GM18867 (cell line): ENCODE data around the gene CCDC196.

Experiments used
- ATAC-seq: cut with Tn5 transposase; IDR thresholded peaks from one replicate; pipeline ENCODE4 v1.9.1; 2021; ENCODE audit warnings: mild to moderate bottlenecking, moderate library complexity; ENCODE audit not compliant: unreplicated experiment

CCDC196 gene, protein sequence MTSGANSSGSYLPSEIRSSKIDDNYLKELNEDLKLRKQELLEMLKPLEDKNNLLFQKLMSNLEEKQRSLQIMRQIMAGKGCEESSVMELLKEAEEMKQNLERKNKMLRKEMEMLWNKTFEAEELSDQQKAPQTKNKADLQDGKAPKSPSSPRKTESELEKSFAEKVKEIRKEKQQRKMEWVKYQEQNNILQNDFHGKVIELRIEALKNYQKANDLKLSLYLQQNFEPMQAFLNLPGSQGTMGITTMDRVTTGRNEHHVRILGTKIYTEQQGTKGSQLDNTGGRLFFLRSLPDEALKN

DNA sequence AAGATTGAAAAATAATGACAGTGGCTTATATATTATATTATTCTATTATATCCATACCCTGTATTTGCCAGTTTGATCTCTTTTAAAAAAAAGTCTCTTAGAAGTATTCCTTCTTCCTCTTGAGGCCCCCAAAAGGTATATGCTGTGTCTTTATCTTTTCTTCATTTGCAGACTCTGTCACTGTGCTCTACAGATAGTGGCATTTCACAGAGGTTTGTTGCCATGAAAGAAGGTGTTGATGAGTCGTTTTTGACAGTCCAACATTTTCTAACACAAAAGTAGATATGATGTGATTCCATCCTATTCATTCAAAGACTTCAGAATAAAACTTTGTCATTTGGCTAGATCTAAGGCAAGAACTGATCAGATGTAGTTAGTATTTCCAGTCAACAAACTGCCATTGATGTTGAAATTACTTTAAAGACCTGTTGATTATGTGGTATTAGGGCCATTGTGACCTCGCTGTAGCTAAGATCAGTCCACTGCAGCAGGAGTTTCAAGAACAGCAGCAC, at the start of gene CCDC196:
CCDC196 (plus strand) TSS at position 462 of the 512 bp plus-strand sequence. CDS start 132 bp downstream, outside the sequence.
- no peak for ATAC-seq

DNA sequence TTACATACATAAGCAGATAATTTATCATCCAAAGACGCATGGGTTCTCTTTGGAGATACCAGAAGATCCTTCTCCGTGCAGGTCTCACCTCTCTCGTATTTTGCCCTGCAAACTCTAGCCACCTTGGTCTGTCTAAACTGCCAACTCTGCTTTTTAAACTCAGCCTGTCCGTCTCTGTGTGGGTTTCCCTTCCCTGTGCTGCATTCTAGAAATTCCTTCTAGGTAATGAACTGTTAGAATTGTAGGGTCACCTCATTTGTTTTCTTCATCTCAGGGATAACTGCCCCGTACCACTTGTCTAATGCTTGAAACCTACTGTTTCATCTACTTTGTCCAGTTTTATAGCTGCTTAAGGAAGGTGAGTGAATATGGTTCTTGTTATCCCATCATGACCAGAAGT, 45.4 kb upstream of the CCDC196 start:
- ATAC-seq, result no peak

DNA sequence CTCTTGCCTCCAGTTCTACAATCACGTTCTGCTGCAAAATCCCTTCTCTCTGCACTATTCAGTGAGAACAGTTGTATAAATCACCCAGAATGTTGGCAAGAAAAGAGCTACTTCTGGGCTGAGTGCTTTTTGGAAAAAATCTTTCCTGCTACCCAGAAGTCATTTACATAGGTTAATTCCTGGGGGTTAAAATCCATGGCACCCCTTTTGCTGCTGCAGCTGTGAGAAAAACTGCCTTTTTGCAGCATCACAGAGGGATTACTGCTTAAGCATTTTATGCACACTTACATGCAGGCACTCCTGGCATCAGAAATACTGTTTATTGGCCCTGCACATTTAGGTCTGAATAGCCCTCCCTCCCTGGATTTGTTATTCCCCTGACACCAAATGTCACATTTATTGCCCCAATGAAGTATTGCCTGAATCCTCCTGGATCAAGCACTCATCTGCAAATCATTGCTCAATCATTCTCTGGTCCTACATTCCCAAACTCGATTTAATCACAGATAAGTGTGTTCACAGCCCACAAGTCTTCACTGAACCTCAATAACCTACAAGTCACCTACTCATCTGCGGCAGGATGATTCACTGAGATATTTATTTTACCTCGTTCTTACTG, 43.1 kb upstream of the CCDC196 start:
- ATAC-seq, result no peak

DNA sequence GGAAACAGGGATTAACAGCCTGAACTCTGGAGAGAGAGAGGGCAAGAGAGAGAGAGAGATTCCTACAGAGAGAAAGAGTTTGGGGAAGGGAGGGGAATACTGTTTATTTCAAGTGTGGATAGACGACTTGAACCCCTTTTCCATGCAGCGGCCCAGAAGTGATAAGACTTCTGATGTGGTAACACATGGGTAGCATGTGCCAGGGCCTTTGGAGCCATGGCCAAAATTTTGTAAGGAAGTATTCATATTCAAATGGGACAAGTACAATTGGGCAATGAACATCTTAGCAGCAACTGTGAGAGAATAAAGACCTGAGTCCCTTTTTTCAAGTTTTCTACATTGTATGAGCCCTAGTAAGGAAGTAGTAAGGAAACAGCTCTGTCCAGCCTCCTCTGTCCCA, 42.4 kb upstream of the CCDC196 start:
- no peak for ATAC-seq

DNA sequence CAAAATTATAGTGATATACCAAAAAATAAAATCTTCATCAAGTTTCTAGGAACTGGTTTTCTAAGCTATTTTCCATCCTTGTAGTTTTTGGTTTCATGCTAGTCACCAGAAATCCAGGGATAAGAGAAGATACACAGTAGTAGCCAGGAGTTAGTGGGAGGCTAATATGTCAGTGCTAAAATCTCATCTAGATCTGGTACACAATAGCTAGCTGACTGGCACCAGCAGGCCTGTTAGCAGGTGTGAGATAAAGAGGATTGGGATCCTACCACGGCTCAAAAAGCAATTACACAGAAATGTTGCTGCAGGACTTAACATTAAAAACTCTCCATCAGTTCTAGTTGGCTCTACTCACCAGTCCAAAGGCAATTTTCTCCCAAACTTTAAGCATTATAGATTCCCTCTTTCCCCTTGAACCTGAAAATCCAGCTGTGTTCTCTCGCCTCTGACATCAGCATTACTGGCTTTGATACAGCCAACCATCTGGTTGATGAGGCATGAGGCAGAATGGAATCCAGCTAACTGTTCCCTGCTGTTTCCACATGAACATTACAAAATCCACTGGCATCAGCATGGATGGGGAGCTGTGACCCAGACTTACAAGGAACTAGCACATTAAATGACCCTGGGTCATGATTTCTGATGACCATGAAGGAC, 41.8 kb upstream of the CCDC196 start:
- no peak for ATAC-seq

DNA sequence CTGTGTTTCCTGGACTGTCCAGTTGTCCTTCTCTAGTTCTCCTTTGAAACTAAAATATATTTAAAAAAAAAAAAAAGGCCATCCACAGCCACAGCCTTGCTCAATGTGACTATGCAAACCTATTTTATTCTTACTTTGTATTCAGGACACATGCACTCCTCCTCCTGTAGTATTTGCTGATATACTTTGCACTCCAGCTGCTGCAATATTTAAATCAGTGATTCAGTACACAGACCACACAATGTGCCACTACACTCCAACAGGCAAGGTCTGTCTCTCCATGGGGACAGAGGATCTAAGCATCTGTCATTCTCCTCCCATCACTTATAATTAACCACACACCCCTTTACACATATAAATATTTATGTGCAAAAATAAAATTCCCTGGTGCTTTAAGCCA, 40.2 kb upstream of the CCDC196 start:
- no peak for ATAC-seq

DNA sequence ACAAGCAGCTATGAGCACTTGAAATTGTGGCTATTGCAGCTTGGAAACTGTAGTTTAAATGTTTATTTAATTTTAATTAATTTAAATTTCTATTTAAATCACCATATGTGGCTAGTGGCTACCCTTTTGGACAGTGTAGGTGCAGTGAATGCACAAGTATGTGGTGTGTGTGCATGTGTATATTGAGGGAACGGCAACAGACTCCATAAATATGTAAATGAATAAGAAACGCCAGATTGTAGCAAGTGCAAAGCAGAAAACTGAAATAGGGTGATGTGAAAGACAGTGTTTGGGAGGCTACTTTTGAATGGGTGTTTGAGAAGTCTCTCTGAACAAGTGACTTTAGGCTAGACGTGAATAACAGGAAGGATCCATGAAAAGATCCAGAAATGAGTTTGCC, 32.7 kb upstream of the CCDC196 start:
- ATAC-seq, result no peak

DNA sequence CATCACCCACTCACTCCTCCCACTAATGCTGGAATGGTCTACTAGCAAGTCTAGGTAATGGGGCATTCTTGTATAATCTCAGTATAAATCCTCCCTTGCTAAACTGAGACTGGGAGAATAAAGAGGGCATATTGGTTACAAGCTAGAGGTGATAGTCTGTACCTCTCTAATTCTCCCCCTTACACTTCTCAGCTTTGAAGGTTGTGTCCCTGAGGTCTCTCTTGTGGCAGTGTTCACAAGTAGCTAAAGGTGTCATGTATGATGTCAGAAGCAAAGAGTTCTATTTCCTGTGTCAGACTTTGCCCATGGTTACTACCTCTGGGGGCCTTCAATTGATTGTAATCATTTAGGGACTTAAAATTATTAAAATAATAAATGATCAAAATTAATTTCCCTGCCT, 26.6 kb upstream of the CCDC196 start:
- ATAC-seq, result no peak

DNA sequence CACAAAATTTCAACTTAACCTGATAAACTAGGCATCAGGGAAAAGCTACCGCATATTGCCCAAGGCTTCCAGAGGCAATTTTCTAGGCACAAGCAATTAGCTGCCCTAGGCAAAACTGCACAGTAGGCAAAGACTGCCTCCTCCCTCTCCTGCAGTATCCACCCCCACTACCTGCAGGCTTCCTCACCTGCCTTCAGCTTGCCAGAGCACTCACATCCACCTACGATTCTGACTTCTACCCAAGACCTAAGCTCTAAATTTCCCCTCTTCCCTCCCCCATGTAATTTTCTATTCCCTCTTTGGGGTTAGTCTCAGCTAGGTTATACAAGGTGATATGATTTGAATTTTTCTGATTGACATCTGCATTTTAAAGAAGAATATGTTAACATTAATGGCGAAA, 21.9 kb upstream of the CCDC196 start:
- no peak for ATAC-seq

DNA sequence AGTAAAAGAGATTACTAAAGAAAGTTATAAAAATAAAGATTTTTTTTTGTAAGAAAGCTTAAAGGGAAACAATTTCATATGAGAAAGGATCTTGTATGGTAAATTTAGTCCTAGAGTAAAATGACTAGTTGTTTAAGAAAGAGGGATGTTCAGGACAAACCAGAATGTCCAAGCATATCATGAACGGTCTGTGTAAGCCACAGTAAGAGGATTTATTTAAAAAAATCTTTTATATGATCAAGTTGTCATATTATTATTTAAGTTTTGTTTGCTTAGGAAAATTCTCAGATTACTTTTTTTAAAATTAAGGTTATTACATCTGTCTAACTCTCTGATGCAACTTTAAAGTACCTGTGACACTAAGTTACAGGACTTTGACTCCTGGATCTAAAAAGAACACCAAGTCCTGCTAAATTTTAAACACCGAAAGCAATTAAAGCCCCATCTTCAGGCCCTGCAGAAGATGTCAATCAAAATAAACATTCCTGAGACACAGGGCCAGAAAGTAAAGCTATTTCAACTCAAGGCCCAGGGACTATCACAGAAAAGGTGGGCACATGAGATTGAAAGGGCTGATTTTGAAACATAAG, 17.3 kb upstream of the CCDC196 start:
- ATAC-seq, result no peak

DNA sequence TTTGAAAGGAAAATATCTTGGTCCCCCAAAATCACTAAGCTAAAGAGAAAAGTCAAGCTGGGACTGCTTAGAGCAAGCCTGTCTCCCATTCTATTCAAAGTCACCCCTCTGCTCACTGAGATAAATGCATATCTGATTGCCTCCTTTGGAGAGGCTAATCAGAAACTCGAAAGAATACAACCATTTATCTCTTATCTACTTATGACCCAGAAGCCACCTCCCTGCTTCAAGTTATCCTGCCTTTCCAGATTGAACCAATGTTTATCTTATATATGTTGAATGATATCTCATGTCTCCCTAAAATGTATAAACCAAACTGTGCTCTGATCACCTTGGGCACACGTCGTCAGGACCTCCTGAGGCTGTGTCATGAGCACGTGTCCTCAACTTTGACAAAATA, 14.6 kb upstream of the CCDC196 start:
- no peak for ATAC-seq

DNA sequence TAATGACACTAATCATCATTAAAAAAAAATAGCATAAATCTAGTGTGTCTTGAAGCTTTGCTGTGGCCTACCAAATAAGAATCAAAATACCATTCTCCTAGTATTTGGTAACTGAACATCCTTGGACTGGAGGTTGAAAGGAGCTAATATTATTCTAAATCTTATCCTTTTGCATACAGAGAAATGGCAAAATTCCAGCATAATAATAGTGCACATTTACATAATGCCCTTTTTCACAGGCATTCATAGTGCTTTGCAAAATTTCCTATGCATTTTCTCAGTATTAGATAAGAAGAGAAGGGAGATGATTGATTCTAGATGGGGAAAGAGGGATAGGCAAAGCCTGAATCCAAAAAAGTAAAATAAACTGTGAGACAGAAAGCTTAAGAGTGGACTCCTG, 13.9 kb upstream of the CCDC196 start:
- no peak for ATAC-seq

DNA sequence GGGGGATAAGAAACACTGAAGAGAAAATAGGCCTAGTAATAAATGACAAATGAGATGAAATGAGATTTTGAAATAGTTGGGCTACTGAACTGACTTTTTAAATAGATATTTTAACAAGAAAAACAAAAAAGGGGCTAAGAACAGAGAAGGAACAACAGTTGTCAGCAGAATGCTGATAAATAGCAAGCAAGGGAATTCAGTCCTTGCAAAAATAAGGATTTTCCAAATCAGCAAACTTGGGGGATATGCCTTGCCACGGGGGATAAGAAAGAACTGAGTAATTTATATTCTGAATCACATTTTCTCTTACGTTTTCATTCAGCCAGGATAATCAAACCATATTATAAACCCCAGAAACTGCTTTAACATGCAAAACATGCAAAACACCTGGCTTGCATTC, 12.9 kb upstream of the CCDC196 start:
- ATAC-seq, result no peak

DNA sequence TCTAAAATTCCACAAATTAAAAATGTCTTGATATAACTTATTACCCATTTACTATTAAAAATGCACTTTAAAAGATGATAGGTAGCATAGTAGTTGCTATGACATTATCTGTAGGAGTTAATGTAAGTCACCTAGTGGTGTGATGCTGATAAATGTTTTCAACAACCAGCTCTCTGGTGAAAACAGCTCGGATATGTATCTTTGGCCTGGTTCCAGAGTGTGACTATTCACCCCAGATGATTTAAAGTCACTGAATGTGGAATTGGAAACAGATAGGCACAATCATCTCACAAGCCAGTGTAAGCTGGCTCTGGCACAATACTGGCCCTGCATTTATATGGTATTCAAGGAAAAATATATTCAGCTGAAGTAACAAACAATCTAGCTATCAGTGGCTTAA, 9.2 kb upstream of the CCDC196 start:
- no peak for ATAC-seq

DNA sequence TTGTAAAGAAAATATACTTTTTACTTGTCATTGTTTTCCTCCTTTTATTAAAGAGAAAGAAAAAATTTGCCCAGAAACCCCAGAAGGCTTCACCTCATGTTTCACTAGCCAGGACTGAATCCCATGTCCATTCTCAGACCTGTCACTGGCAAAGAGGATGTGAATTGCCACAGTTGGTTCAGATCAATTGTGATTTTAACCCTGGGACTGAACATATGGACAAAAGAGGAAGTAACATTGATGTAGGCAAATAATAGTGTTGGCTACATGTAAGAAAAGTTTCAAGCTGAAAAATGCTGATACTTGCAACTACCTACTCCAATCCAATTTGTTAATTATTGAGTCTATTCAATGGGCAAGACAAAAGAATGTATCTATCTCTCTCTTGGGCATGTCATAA, 8.6 kb upstream of the CCDC196 start:
- no peak for ATAC-seq

DNA sequence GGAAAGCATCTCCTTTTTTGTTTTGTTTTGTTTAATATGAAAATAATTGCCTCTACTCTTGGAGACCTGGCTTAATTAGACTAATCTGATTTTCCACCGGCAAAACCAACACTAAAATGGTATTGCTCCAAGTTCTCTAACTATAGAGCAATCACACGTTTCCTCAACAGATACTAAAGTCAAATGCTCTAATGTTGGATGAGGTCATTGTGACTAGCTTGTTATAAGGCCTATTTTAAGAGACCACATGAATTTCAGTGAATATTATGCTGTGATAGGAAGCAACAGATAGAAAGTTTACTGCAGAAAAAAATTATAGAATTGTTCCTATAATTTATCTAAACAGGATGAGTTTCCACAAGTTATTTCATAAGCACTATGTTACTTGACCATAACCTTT, 3.3 kb upstream of the CCDC196 start:
- ATAC-seq, result no peak

DNA sequence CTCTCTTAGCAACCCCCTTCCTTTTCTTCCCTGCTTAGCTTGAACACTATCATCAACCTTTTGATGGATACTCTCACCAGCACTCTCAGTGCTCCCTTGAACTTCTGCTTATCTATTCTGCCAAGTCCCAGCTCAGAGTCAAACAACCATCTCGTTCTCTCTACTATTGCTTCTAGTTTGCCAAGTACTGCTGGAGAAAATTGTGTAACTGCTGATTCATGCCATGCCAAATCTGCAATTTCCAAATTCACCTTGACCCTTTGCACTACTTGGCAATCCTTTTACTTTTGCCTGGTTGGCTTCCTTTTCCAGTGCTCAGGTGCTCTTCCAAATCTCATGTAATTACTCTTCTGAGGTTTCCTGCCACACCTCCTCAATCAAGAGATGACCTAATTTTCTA, 2.8 kb upstream of the CCDC196 start:
- ATAC-seq, result no peak

DNA sequence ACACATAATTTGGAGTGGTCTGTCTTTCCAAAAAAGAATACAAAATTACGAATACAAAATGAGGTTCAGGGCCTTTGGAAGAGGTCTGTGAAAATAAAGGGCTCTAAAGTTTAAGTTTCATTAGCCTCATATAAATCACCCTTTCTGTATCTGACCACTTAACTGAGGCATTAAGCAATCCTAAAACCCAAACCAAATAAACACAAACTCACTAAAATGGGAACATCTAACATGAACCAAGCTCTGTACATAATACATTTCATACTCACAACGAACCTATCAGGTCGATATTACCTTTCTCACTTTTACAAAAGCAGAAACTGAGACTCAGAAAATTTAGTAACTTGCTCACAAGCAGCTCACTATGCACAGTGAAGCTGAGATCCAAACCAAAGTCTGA, 1.1 kb upstream of the CCDC196 start:
- ATAC-seq, result no peak

DNA sequence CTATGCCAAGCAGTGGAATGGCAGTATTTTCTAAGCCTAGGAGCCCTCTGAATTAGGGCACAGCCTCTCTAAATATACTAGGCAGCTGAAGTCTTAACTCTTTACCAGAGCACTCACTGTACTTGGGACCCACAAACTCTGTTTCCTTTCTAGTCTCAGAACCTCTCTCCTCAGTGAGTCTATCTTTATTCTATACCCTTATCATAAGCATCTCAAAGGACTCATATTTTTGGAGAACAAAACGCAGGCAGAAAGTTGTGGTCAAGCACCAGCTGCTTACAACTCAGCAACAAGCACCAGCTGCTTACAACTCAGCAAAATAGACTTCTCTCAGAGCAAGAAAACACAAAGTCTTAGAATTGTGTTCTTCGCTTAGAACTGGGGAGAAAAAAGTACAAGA, 993 bp downstream of the CCDC196 start:
- ATAC-seq, result no peak

DNA sequence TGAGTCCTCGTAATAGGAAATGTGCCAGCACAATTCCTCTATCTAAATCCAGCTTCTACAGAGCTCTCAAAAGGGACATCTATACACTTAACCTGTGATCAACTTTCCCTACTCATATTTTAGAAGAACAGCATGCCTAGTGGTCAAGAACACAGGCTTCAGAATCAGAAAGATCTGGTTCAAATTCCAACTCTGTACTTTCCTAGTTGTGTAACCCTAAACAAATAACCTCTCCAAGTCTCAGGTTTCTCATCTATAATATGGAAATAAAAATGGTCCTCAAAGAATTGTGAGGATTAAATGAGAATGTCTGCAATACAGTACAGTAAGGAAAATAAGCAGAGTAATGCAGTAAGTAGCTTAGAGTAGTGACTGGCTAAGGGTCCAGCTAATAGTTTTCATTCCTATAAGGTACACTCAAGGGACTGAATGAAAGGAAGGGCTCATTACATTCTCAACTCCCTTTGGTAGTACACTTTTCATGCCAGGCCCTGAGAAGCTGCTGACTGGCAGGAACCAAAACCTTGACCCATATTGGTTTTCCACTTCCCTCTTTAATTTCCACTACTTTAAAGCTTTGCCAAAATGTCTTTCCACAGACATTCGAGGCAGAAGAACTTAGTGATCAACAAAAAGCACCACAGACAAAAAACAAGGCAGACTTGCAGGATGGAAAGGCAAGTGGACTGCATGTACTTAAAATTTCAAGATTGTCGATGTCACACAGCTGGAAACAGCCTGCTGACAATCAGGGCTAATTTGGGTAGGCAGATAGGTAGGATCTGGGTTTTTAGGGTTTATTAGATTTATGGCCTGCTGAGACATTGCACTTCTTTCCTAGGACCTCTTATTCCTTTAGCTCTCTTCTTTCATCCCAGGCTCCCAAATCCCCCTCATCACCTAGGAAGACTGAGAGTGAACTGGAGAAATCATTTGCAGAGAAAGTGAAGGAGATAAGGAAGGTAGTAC, 4.3 kb downstream of the CCDC196 start:
- ATAC-seq, result no peak

DNA sequence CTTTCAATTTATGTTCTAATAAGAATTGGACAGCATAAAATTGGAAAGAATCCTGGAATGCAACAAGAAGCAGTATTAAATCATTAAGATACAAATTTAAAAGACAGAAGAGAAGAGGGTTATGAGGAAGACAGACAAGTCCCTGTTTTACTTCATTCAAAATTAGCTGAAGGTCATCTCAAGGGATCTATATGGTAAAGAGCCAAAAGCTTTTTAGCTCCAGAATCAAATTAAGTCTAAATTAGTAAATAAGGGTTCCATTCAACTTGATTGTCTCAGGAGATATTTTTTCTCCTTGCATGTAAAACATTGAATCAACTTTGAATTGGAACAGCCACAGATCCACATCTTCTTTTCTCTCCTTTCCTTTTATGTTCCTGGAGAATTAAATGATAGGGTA, 7.6 kb downstream of the CCDC196 start:
- ATAC-seq, result no peak
